Liver (tissue), 9 donors: Measurements from ENCODE around the gene PNMA1. TPM values are rescaled to one million over a fixed set of nuclear protein-coding genes. Genes with fewer than 3 reads are reported as not detected.

Experiments
- DNase-seq: peaks from one replicate; pipeline ENCODE4 v3.0.0-alpha.2; 2017; ENCODE audit warnings: low spot score
- H3K27ac ChIP-seq, 2 donors: one replicate each; pipeline ENCODE4 v1.7.0; 2013; ENCODE audit warnings: inconsistent platforms in 2 of 2, low read length in 2 of 2, control low read depth in 1 of 2, low read depth in 1 of 2, mild to moderate bottlenecking in 1 of 2
- H3K27me3 ChIP-seq, 4 donors: one replicate each; pipeline versions ENCODE4 v1.6.1 to v1.7.0; 2013; ENCODE audit warnings: low read length in 3 of 4, inconsistent platforms in 1 of 4, mild to moderate bottlenecking in 1 of 4, moderate library complexity in 1 of 4; ENCODE audit not compliant: control insufficient read depth in 4 of 4, insufficient read depth in 4 of 4
- H3K36me3 ChIP-seq, 4 donors: one replicate each; pipeline versions ENCODE4 v1.6.1 to v1.7.0; 2013; ENCODE audit warnings: low read length in 3 of 4, mild to moderate bottlenecking in 3 of 4, low read depth in 1 of 4, moderate library complexity in 1 of 4; ENCODE audit not compliant: control insufficient read depth in 4 of 4, insufficient read depth in 3 of 4
- H3K4me1 ChIP-seq, 4 donors: one replicate each; pipeline versions ENCODE4 v1.6.1 to v1.7.0; 2013; ENCODE audit warnings: low read length in 3 of 4, mild to moderate bottlenecking in 3 of 4, moderate library complexity in 1 of 4; ENCODE audit not compliant: control insufficient read depth in 4 of 4, insufficient read depth in 4 of 4
- H3K4me3 ChIP-seq, 3 donors: one replicate each; pipeline versions ENCODE4 v1.6.1 to v1.7.0; 2013; ENCODE audit warnings: low read length in 3 of 3, control low read depth in 1 of 3, low read depth in 1 of 3, mild to moderate bottlenecking in 1 of 3
- H3K9ac ChIP-seq, 2 donors: one replicate each; pipeline ENCODE4 v1.7.0; 2013; ENCODE audit warnings: low read length in 2 of 2, mild to moderate bottlenecking in 2 of 2, moderate library complexity in 2 of 2, control low read depth in 1 of 2, low read depth in 1 of 2
- H3K9me3 ChIP-seq, 4 donors: one replicate each; pipeline versions ENCODE4 v1.6.1 to v1.7.0; 2013; ENCODE audit warnings: low read length in 3 of 4; ENCODE audit not compliant: control insufficient read depth in 4 of 4
- CTCF ChIP-seq: fragments of 150-350 bp; IDR thresholded peaks from 2 replicates; pipeline ENCODE4 v1.5.1; 2017; ENCODE audit warnings: improper control_type of control experiment, low read depth, low read length; ENCODE audit not compliant: missing input control
- EGR1 ChIP-seq, 2 donors: IDR thresholded peaks; 2 replicates each; pipeline ENCODE4 v1.6.1; 2016 to 2018; ENCODE audit warnings: antibody characterized with exemption in 2 of 2, low read depth in 2 of 2
- FOXA1 ChIP-seq: IDR thresholded peaks from 2 replicates; pipeline ENCODE4 v1.6.1; 2016; ENCODE audit warnings: antibody characterized with exemption
- FOXA2 ChIP-seq: IDR thresholded peaks from 2 replicates; pipeline ENCODE4 v1.6.1; 2016; ENCODE audit warnings: antibody characterized with exemption
- GABPA ChIP-seq, 2 donors: IDR thresholded peaks in 1 of 2; conservative IDR thresholded peaks in 1 of 2; 2 replicates each; pipeline ENCODE4 v1.6.1; 2016; ENCODE audit warnings: antibody characterized with exemption in 2 of 2, mild to moderate bottlenecking in 1 of 2, moderate library complexity in 1 of 2
- HNF4A ChIP-seq, 2 donors: conservative IDR thresholded peaks; 2 replicates each; pipeline ENCODE4 v1.6.1; 2016; ENCODE audit warnings: antibody characterized with exemption in 2 of 2, mild to moderate bottlenecking in 2 of 2
- HNF4G ChIP-seq: IDR thresholded peaks from 2 replicates; pipeline ENCODE4 v1.6.1; 2016; ENCODE audit warnings: antibody characterized with exemption
- NR2F2 ChIP-seq: IDR thresholded peaks from 2 replicates; pipeline ENCODE4 v1.6.1; 2016; ENCODE audit warnings: antibody characterized with exemption
- RAD21 ChIP-seq, 2 donors: IDR thresholded peaks; 2 replicates each; pipeline ENCODE4 v1.6.1; 2016; ENCODE audit warnings: antibody characterized with exemption in 2 of 2, mild to moderate bottlenecking in 2 of 2
- REST ChIP-seq: IDR thresholded peaks from 2 replicates; pipeline ENCODE4 v1.6.1; 2016; ENCODE audit warnings: antibody characterized with exemption, mild to moderate bottlenecking
- RXRA ChIP-seq, 2 donors: IDR thresholded peaks; 2 replicates each; pipeline ENCODE4 v1.6.1; 2017 to 2018; ENCODE audit warnings: antibody characterized with exemption in 2 of 2, mild to moderate bottlenecking in 1 of 2
- SP1 ChIP-seq: IDR thresholded peaks from 2 replicates; pipeline ENCODE4 v1.6.1; 2018; ENCODE audit warnings: antibody characterized with exemption, mild to moderate bottlenecking
- TAF1 ChIP-seq: conservative IDR thresholded peaks from 2 replicates; pipeline ENCODE4 v1.6.1; 2016; ENCODE audit warnings: antibody characterized with exemption, mild to moderate bottlenecking
- YY1 ChIP-seq: IDR thresholded peaks from 2 replicates; pipeline ENCODE4 v1.6.1; 2016; ENCODE audit warnings: antibody characterized with exemption, mild to moderate bottlenecking
- WGBS: extraction: QIAGEN DNeasy Blood & Tissue Kit; methylation state at CpG from one replicate; pipeline ENCODE4 v1.1.7; 2013; 5-methylcytosine and 5-hydroxymethylcytosine counted together
- polyA plus RNA-seq, 2 donors: library from polyadenylated mRNA; stranded (reverse) in 1 of 2; unstranded in 1 of 2; fragments of 200-250 nt in 1 of 2; fragments of >200 nt in 1 of 2; fragmentation: Nextera tagmentation in 1 of 2; extraction: Ambion mirVana in 1 of 2; gene quantifications; one replicate each; pipeline versions ENCODE4 v1.2.1 to v1.2.3, GENCODE V29; 2013 to 2015
- total RNA-seq, 2 donors: library from RNA; depleted of rRNA; stranded (reverse); fragments of >200 nt; gene quantifications; one replicate each; pipeline ENCODE4 v1.2.3, GENCODE V29; 2014
- TF ChIP-seq, protein P1 (sequence below): IDR thresholded peaks from 2 replicates; pipeline ENCODE4 v1.6.1; 2016; ENCODE audit warnings: antibody characterized with exemption
- TF ChIP-seq, protein P2 (sequence below): IDR thresholded peaks from 2 replicates; pipeline ENCODE4 v1.6.1; 2016; ENCODE audit warnings: antibody characterized with exemption
- donor health status: healthy.
- donor health status: healthy.
- donor health status: healthy.
- donor health status: healthy.
- donor health status: healthy.

The PNMA1 gene
- total and polyA plus RNA-seq, 4 donors = 2.3 to 10.4 (median 3.4) TPM

- Histone ChIP-seq H3K4me3 (no peak overlapping the region), H3K9ac (no peak overlapping the region), H3K4me1 (peaks cover 13 to 50% (median 44%) of the 10 kb centered on the region in 4 donors), H3K27me3 (no peaks in the 10 kb centered on the region), H3K27ac (no peak overlapping the region), H3K9me3 (no peaks in the 10 kb centered on the region), H3K36me3 (peaks cover 11 to 64% (median 36%) of the 10 kb centered on the region in 4 donors)
- WGBS = 82% methylated on average over 12 of the region's 12 CpGs
- TF ChIP-seq HNF4G = peak; percentile 50
- TF ChIP-seq EGR1 (IDR thresholded peaks at IDR 0.05; ENCODE audit: low read depth in 2 of 2) = no peak
- TF ChIP-seq HNF4A (conservative IDR thresholded peaks at IDR 0.05) = peak; percentile 74 to 90
- peak in 1 of 2 donors; percentile 51 for TF ChIP-seq RXRA (IDR thresholded peaks at IDR 0.05)
- no peak for DNase-seq
Measured at GRCh38 chr14:73721101-73721821, 7.1 kb upstream of the PNMA1 start.

DNA sequence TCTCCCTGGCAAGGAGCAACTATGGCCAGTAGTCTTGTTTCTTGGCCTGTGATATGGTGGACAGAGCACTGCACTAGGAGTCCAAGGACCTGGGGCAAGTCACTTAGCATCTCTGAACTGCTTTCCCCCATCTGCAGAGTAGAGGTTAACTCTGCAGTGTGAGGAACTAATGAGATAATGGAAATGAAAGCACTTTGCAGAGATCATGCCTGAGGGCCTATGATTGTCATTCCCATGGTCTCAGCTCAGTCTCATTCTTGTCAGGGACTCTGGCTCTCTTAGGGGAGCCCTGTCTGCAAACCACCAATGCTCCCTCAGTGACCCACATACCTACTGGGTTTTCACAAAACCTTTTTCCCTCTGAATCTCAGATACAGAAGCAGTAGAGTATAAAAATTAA, 6.5 kb upstream of the PNMA1 start:
- no peaks in the 10 kb centered on the region for H3K9me3 ChIP-seq
- no peak overlapping the region for H3K27ac ChIP-seq
- no peak overlapping the region for H3K9ac ChIP-seq
- peaks cover 7 to 64% (median 38%) of the 10 kb centered on the region in 4 donors for H3K36me3 ChIP-seq
- TF ChIP-seq CTCF (no peak), NR2F2 (no peak), RXRA (IDR thresholded peaks at IDR 0.05) (no peak), FOXA1 (no peak), RAD21 (IDR thresholded peaks at IDR 0.05) (no peak), GABPA (IDR thresholded peaks at IDR 0.05 in 1 of 2, conservative IDR thresholded peaks at IDR 0.05 in 1 of 2) (no peak), EGR1 (IDR thresholded peaks at IDR 0.05; ENCODE audit: low read depth in 2 of 2) (no peak), FOXA2 (no peak)
- TF ChIP-seq, protein P1, sequence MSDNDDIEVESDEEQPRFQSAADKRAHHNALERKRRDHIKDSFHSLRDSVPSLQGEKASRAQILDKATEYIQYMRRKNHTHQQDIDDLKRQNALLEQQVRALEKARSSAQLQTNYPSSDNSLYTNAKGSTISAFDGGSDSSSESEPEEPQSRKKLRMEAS = no peak
- TF ChIP-seq, protein P2, sequence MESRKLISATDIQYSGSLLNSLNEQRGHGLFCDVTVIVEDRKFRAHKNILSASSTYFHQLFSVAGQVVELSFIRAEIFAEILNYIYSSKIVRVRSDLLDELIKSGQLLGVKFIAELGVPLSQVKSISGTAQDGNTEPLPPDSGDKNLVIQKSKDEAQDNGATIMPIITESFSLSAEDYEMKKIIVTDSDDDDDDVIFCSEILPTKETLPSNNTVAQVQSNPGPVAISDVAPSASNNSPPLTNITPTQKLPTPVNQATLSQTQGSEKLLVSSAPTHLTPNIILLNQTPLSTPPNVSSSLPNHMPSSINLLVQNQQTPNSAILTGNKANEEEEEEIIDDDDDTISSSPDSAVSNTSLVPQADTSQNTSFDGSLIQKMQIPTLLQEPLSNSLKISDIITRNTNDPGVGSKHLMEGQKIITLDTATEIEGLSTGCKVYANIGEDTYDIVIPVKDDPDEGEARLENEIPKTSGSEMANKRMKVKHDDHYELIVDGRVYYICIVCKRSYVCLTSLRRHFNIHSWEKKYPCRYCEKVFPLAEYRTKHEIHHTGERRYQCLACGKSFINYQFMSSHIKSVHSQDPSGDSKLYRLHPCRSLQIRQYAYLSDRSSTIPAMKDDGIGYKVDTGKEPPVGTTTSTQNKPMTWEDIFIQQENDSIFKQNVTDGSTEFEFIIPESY = no peak
- no peak overlapping the region for H3K4me3 ChIP-seq
- H3K27me3 ChIP-seq = no peaks in the 10 kb centered on the region
- no peak for DNase-seq
- peaks cover 13 to 45% (median 39%) of the 10 kb centered on the region in 4 donors for H3K4me1 ChIP-seq

DNA sequence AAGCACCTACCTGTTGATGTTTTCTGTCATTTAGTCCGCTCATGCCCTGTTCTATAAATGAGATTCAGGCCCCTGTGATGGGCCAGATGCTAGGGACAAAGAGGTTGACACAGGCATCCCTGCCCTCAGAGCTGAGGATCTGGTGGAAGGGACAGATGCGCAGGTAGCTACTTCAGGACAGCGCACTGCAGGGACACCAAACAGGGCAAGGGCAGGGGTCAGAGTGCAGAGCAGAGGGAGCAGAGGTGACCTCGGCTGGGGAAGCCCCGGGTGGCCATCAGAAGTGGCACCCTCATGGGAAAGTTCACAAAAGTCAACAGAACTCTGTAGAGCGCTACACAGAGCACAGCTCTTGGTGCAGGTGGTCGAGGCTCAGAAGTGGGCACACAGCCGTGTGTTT, 5.6 kb upstream of the PNMA1 start:
- WGBS = 59% methylated on average over 8 of the region's 8 CpGs
- Histone ChIP-seq H3K9me3 (no peaks in the 10 kb centered on the region), H3K36me3 (peaks cover 7 to 61% (median 36%) of the 10 kb centered on the region in 4 donors), H3K4me1 (peaks cover 8 to 36% (median 31%) of the 10 kb centered on the region in 4 donors), H3K27ac (no peak overlapping the region), H3K9ac (no peak overlapping the region), H3K4me3 (no peak overlapping the region), H3K27me3 (no peaks in the 10 kb centered on the region)
- DNase-seq = no peak
- TF ChIP-seq CTCF (no peak), SP1 (peak; percentile 34), RXRA (IDR thresholded peaks at IDR 0.05) (peak; percentile 45 to 79), FOXA1 (no peak), YY1 (no peak), NR2F2 (peak; percentile 58), EGR1 (IDR thresholded peaks at IDR 0.05; ENCODE audit: low read depth in 2 of 2) (no peak), TAF1 (no peak), HNF4A (conservative IDR thresholded peaks at IDR 0.05) (peak; percentile 68 to 88), RAD21 (IDR thresholded peaks at IDR 0.05) (no peak), FOXA2 (no peak), REST (no peak)
- TF ChIP-seq, protein P1 = no peak
